ENCODE data around the gene TNFRSF8. TPM values are rescaled to one million over a fixed set of nuclear protein-coding genes. Genes with fewer than 3 reads are reported as not detected.

Gene TNFRSF8
- polyA plus RNA-seq, 1 experiment, result 0.22 TPM

GRCh38 chr1:12060500-12060899 lies 2.6 kb upstream of the TNFRSF8 start:
- Histone ChIP-seq H3K4me3 (ENCODE audit: low read depth, low read length) (no peak overlapping the region), H3K27me3 (ENCODE audit: control insufficient read depth, insufficient read depth, low read length) (peaks cover 44% of the 10 kb centered on the region), H3K27ac (ENCODE audit: low read depth, low read length) (no peak overlapping the region), H3K9me3 (ENCODE audit: control insufficient read depth, insufficient read depth, low read length) (peaks cover 18% of the 10 kb centered on the region)
- CTCF ChIA-PET, result interaction anchor here (1.0 kb wide), 1 partner anchor 19 kb away, joined by 3 read pairs; no protein-coding TSS in a partner anchor
- TF ChIP-seq, protein P1, sequence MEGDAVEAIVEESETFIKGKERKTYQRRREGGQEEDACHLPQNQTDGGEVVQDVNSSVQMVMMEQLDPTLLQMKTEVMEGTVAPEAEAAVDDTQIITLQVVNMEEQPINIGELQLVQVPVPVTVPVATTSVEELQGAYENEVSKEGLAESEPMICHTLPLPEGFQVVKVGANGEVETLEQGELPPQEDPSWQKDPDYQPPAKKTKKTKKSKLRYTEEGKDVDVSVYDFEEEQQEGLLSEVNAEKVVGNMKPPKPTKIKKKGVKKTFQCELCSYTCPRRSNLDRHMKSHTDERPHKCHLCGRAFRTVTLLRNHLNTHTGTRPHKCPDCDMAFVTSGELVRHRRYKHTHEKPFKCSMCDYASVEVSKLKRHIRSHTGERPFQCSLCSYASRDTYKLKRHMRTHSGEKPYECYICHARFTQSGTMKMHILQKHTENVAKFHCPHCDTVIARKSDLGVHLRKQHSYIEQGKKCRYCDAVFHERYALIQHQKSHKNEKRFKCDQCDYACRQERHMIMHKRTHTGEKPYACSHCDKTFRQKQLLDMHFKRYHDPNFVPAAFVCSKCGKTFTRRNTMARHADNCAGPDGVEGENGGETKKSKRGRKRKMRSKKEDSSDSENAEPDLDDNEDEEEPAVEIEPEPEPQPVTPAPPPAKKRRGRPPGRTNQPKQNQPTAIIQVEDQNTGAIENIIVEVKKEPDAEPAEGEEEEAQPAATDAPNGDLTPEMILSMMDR (IDR thresholded peaks at IDR 0.05; ENCODE audit: low read depth, low read length), result no peak
- no peak for DNase-seq (ENCODE audit: low read depth, low spot score)
- POLR2A ChIA-PET, result no interaction called here

GRCh38 chr1:12064073-12064969 lies 1.2 kb downstream of the TNFRSF8 start:
- CTCF ChIA-PET, result no interaction called here
- no peak for DNase-seq (ENCODE audit: low read depth, low spot score)
- TF ChIP-seq, protein P1 (IDR thresholded peaks at IDR 0.05; ENCODE audit: low read depth, low read length), result no peak
- Histone ChIP-seq H3K27ac (ENCODE audit: low read depth, low read length) (no peak overlapping the region), H3K9me3 (ENCODE audit: control insufficient read depth, insufficient read depth, low read length) (peaks cover 12% of the 10 kb centered on the region), H3K4me3 (ENCODE audit: low read depth, low read length) (no peak overlapping the region), H3K27me3 (ENCODE audit: control insufficient read depth, insufficient read depth, low read length) (peaks cover 48% of the 10 kb centered on the region)
- POLR2A ChIA-PET, result no interaction called here

GRCh38 chr1:12065872-12066271 lies 2.8 kb downstream of the TNFRSF8 start:
- Histone ChIP-seq H3K4me3 (ENCODE audit: low read depth, low read length) (no peak overlapping the region), H3K27me3 (ENCODE audit: control insufficient read depth, insufficient read depth, low read length) (peaks cover 36% of the 10 kb centered on the region), H3K9me3 (ENCODE audit: control insufficient read depth, insufficient read depth, low read length) (peaks cover 7% of the 10 kb centered on the region; the same call in 1 of the 2 replicates), H3K27ac (ENCODE audit: low read depth, low read length) (no peak overlapping the region)
- no peak for DNase-seq (ENCODE audit: low read depth, low spot score)
- CTCF ChIA-PET, result interaction anchor here (0.6 kb wide), 1 partner anchor 46 kb away, joined by 3 read pairs; the partner anchor contains the start of gene MIIP
- TF ChIP-seq, protein P1 (IDR thresholded peaks at IDR 0.05; ENCODE audit: low read depth, low read length), result no peak
- POLR2A ChIA-PET, result no interaction called here

DNA sequence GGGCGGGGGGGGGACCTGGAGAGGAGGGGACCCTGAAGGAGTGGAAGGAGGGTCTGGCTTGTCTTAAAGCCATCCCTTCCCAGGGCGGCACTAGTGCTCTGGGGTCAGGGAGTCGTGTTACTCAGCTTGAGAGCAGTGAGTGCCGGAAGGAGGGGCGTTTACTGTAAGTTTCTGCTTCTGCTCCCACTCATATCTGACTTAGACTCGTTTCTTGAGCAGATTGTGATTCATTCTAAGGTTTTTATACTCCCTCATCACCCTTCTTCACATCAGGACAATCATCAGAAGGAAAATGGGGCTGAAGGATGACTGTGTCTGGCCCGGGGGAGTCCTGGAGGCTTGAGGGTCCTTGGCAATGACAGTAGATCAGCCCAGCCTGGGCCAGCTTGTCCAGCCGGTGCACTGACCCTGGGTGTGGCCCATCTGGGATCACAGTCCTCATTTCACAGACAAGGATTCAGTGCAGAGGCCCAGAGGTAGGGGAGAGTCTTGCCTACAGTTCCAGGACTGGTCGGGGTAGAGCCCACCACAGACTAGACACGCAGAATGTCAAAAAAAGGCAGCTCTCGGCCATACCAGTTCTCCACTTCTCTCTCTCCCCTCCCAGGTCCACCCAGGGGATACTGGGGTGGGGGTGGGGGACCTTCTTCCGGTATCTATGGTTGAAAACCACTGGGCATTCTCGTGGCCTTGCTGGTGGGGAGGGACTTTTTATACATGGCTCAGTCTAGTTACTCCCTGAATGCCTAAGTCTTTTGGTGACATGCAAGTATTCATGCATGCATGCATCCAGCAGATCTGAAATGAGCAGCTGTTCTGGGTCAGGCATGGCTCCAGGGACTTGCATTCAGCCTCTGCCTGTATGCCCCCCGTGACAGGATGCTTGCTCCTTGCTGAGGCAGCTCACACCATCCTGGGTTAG lies 5.1 kb downstream of the TNFRSF8 start:
- TF ChIP-seq, protein P1 (IDR thresholded peaks at IDR 0.05; ENCODE audit: low read depth, low read length), result no peak
- no peak overlapping the region for H3K4me3 ChIP-seq (ENCODE audit: low read depth, low read length)
- peak overlapping the region; percentile 70 for H3K27ac ChIP-seq (ENCODE audit: low read depth, low read length)
- DNase-seq (ENCODE audit: low read depth, low spot score), result peak; percentile 24
- H3K27me3 ChIP-seq (ENCODE audit: control insufficient read depth, insufficient read depth, low read length), result peaks cover 28% of the 10 kb centered on the region
- peaks cover 7% of the 10 kb centered on the region; the same call in 1 of the 2 replicates for H3K9me3 ChIP-seq (ENCODE audit: control insufficient read depth, insufficient read depth, low read length)
- POLR2A ChIA-PET, result interaction anchor here (0.5 to 0.9 kb wide), 5 partner anchors 9 to 112 kb away, joined by 3 to 7 read pairs (median 3); no protein-coding TSS in a partner anchor
- CTCF ChIA-PET, result interaction anchor here (0.8 to 1.0 kb wide), 3 partner anchors 11 to 17 kb away, joined by 3 to 4 read pairs (median 3); no protein-coding TSS in a partner anchor
